HepG2 (cell line): ENCODE data around the gene KIF3A. TPM values are rescaled to one million over a fixed set of nuclear protein-coding genes. Genes with fewer than 3 reads are reported as not detected.

Experiments
- ATAC-seq: fragments of 200-7000 bp; cut with Tn5 transposase; 3 replicates; pipeline ENCODE4 v1.9.1; 2020; ENCODE audit warnings: mild to moderate bottlenecking, moderate library complexity
- BruUV-seq: library from RNA; stranded (reverse); fragments of 400-500 nt; replicated peaks from 2 replicates; lab custom pipeline; 2021; lab: Mats Ljungman, UMichigan
- CTCF ChIA-PET: fragments of 300-600 bp; formaldehyde crosslinking; extraction: SDS; loops from one replicate; lab custom pipeline; 2021; ENCODE audit warnings: low total read pairs, inconsistent platforms, low intra/inter-chr PET ratio; lab: Yijun Ruan, JAX
- POLR2A ChIA-PET: fragments of 350-600 bp; sonication (Branson Sonifier 250); formaldehyde crosslinking; loops from one replicate; lab custom pipeline; 2020; ENCODE audit warnings: antibody characterized with exemption, inconsistent platforms; lab: Yijun Ruan, JAX
- DNase-seq: peaks from one replicate; pipeline ENCODE4 v3.0.0-alpha.2; 2015; ENCODE audit warnings: low spot score
- FAIRE-seq: peaks from 3 replicates; lab custom pipeline; 2011; peaks lifted over from hg19 to GRCh38; lab: Jason Lieb, UNC
- H2AFZ ChIP-seq: one replicate; pipeline ENCODE4 v1.6.1; 2011; ENCODE audit warnings: low read length, inconsistent platforms
- H3K27ac ChIP-seq: fragments of 300-600 bp; 3 replicates; pipeline ENCODE4 v1.8.0; 2011; ENCODE audit warnings: mixed run types, mild to moderate bottlenecking, mixed read lengths, low read length, inconsistent platforms; ENCODE audit not compliant: insufficient read depth; ENCODE audit errors: extremely low read length
- H3K27me3 ChIP-seq, 2 experiments: fragments of 200-600 bp in 1 of 2; 2 replicates in 1 of 2; 3 replicates in 1 of 2; pipeline versions ENCODE4 v1.6.0 to v1.8.0; 2011; ENCODE audit warnings: low read length in 2 of 2, mild to moderate bottlenecking in 2 of 2, moderate library complexity in 2 of 2, inconsistent platforms in 1 of 2; ENCODE audit not compliant: insufficient read depth in 2 of 2, control insufficient read depth in 1 of 2
- H3K36me3 ChIP-seq, 2 experiments: fragments of 200-600 bp in 1 of 2; replicated peaks in 1 of 2; 2 replicates in 1 of 2; 3 replicates in 1 of 2; pipeline versions ENCODE4 v1.5.1 to v1.8.0; 2011; ENCODE audit warnings: low read length in 2 of 2, inconsistent platforms in 1 of 2; ENCODE audit not compliant: insufficient read depth in 2 of 2, control insufficient read depth in 1 of 2
- H3K4me1 ChIP-seq: 2 replicates; pipeline ENCODE4 v1.5.1; 2012; ENCODE audit warnings: low read length, inconsistent platforms; ENCODE audit not compliant: insufficient read depth
- H3K4me2 ChIP-seq: 2 replicates; pipeline ENCODE4 v1.6.0; 2011; ENCODE audit warnings: low read depth, low read length, inconsistent platforms
- H3K4me3 ChIP-seq, 3 experiments: fragments of 200-600 bp in 1 of 3; sonication (generic), shearing (Covaris generic) in 1 of 3; replicated peaks in 1 of 3; 2 replicates each; pipeline ENCODE4 v1.5.1; 2011 to 2016; ENCODE audit warnings: low read length in 3 of 3, inconsistent platforms in 2 of 3, low read depth in 2 of 3, mild to moderate bottlenecking in 2 of 3, control low read depth in 1 of 3, mixed read lengths in 1 of 3; ENCODE audit not compliant: insufficient read depth in 1 of 3
- H3K79me2 ChIP-seq: one replicate; pipeline ENCODE4 v1.6.1; 2011; ENCODE audit warnings: low read length, inconsistent platforms; ENCODE audit not compliant: insufficient read depth
- H3K9ac ChIP-seq: 2 replicates; pipeline ENCODE4 v1.6.0; 2011; ENCODE audit warnings: mild to moderate bottlenecking, low read depth, low read length, inconsistent platforms; ENCODE audit not compliant: insufficient read depth
- H3K9me3 ChIP-seq: 2 replicates; pipeline ENCODE4 v1.5.1; 2012; ENCODE audit warnings: mild to moderate bottlenecking, low read length
- H4K20me1 ChIP-seq: 2 replicates; pipeline ENCODE4 v1.6.0; 2011; ENCODE audit warnings: inconsistent platforms, mild to moderate bottlenecking, low read length, moderate library complexity; ENCODE audit not compliant: insufficient read depth
- MTF2 ChIP-seq: sonication (generic); formaldehyde crosslinking; IDR thresholded peaks from 2 replicates; pipeline ENCODE4 v1.5.0; 2020; ENCODE audit warnings: missing genetic modification reagents, borderline replicate concordance
- NFIB ChIP-seq: sonication (generic); formaldehyde crosslinking; IDR thresholded peaks from 2 replicates; pipeline ENCODE4 v1.9.0; 2021; ENCODE audit warnings: missing genetic modification reagents, mild to moderate bottlenecking, borderline replicate concordance
- ZNF468 ChIP-seq: sonication (generic); formaldehyde crosslinking; IDR thresholded peaks from 2 replicates; pipeline ENCODE4 v1.8.0; 2022; ENCODE audit warnings: mild to moderate bottlenecking, moderate library complexity, missing genetic modification reagents
- WGBS: methylation state at CpG from one replicate; pipeline ENCODE4 v1.1.6; 2017; ENCODE audit warnings: low lambda C conversion rate; 5-methylcytosine and 5-hydroxymethylcytosine counted together
- in situ Hi-C: cut with HindIII; loops from 2 replicates; pipeline ENCODE4 v1.10.0; 2017; ENCODE audit warnings: low pct_unique_long_range_greater_than_20kb; ENCODE audit not compliant: extremely low pct_ligation_motif_present
- intact Hi-C: fragments of 100-400 bp; cut with micrococcal nuclease; formaldehyde crosslinking; loops from one replicate; pipeline ENCODE4 v1.10.0; 2022; ENCODE audit not compliant: unreplicated experiment
- polyA plus RNA-seq, 8 experiments: library from polyadenylated mRNA; depleted of rRNA in 3 of 8; stranded (reverse) in 7 of 8; unstranded in 1 of 8; fragments of >200 nt; fragmentation: Illumina TruSeq in 4 of 8; extraction: Trizol in 4 of 8; gene quantifications; 2 replicates each; pipeline versions ENCODE4 v1.2.1 to v1.2.3, GENCODE V29; 2011 to 2016; ENCODE audit warnings: low read depth in 4 of 8, missing spikeins in 1 of 8, mixed read lengths in 1 of 8; ENCODE audit not compliant: insufficient read depth in 1 of 8
- total RNA-seq, 5 experiments: library from RNA; depleted of rRNA; stranded (reverse); fragments of >200 nt; fragmentation: Illumina TruSeq; extraction: Trizol; gene quantifications; 2 replicates each; pipeline ENCODE4 v1.2.3, GENCODE V29; 2016; ENCODE audit warnings: low read depth in 1 of 5

KIF3A gene
- total and polyA plus RNA-seq, 2 of the 13 experiments (the other 11 are each of a cell fraction or from before 2014, with no cell fraction given), result 2.3 to 8.4 TPM

DNA sequence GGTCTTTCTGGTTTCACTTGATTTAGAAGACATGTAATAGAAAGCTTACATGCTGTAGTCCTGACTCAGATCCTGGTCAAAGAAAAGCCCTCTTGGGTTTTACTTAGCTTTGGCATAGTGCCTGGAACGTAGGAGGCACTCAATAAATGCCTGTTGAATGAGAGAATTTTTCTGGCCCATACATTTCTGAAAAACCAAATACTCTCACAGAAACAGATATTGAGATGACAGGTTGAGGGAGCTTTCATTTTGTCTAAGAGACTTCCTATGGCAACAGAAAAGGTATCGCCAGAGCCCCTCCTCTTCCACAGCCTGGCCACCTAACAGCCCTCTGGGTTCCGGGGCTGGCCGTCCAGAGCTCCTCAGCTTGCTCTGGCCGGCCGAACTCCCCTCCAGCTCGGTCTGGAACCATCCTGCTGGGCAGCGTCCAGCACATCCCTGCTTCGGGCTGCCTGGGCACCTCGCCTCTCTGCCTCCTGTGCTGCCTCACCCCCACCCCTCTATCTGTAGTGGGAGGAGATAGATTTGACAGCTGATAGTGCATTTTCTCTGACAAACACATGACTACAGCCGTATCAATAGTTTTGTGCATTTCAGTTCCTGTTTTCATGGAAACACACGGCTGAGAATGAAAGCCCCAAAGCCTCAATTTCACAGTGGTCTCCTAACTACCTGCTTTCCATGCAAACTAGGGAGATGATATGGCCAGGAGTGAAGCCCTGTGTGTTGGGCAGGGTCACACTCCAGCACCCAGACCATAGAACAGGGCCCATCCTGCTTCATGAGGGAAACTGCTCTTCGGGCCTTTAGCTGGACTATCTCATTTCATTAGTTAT, 62.5 kb downstream of the KIF3A start:
- Histone ChIP-seq H3K4me1 (peaks cover 27% of the 10 kb centered on the region), H3K9me3 (no peaks in the 10 kb centered on the region)
- no peak for FAIRE-seq
- in situ Hi-C loops, result loop anchor here (25.0 kb wide), 1 partner anchor 288 kb away; no protein-coding TSS in a partner anchor
- no peak for TF ChIP-seq NFIB (CRISPR knock-in tag)
- 0 out of 2 replicates have a peak, but pooled peaks have one; percentile 33 for TF ChIP-seq MTF2 (CRISPR knock-in tag)
- TF ChIP-seq, all 625 proteins: peak for 1
- Histone ChIP-seq H2AFZ (peak overlapping the region; percentile 72), H4K20me1 (no peaks in the 10 kb centered on the region), H3K9ac (no peak overlapping the region; the same call in 1 of the 2 replicates), H3K79me2 (no peaks in the 10 kb centered on the region), H3K27me3 (peaks cover 1 to 11% of the 10 kb centered on the region in 2 experiments; a peak in 3 of 5 replicates), H3K27ac (no peak overlapping the region), H3K36me3 (no peaks in the 10 kb centered on the region), H3K4me3 (peak overlapping the region in 2 of 3 experiments; percentile 23 to 36; a peak in 3 of 6 replicates), H3K4me2 (peak overlapping the region; percentile 73)
- intact Hi-C loops, result loop anchor here (5.0 to 10.0 kb wide), 2 partner anchors 60 to 288 kb away; no protein-coding TSS in a partner anchor
- DNase-seq (peak; percentile 24), ATAC-seq (peak; percentile 73)
- CTCF ChIA-PET, result no interaction called here
- POLR2A ChIA-PET, result no interaction called here
- WGBS, result 8% methylated on average over 12 of the region's 13 CpGs
- no TSS peak for BruUV-seq

DNA sequence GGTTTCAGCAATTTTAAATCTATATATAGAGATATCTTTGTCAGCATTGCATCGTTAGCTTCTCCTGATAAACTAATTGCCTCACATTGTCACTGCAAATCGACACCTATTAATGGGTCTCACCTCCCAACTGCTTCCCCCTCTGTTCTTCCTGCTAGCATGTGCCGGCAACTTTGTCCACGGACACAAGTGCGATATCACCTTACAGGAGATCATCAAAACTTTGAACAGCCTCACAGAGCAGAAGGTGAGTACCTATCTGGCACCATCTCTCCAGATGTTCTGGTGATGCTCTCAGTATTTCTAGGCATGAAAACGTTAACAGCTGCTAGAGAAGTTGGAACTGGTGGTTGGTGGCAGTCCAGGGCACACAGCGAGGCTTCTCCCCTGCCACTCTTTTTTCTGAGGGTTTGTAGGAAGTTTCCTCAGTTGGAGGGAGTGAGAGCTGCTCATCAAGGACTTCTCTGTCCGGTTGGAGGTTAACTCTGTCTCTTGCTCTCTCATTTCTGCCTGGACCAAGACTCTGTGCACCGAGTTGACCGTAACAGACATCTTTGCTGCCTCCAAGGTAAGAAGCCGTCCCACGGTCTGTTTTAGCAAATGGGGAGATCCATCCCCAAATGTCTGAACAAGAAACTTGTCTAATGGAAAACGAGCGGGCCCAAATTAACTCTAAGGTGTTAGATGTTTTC, 63.3 kb downstream of the KIF3A start, which contains the start of gene IL4:
IL4 (plus strand) TSS at position 51 of the 692 bp plus-strand sequence; CDS start at position 113, 62 bp downstream.
- in situ Hi-C loops, result loop anchor here (25.0 kb wide), 1 partner anchor 287 kb away; no protein-coding TSS in a partner anchor
- BruUV-seq, result no TSS peak
- Histone ChIP-seq H3K4me1 (peaks cover 35% of the 10 kb centered on the region), H3K27ac (no peak within 1 kb of the TSS), H3K36me3 (no peaks in the 10 kb centered on the region), H4K20me1 (no peaks in the 10 kb centered on the region), H3K4me2 (peak within 1 kb of the TSS; percentile 73), H3K4me3 (peak within 1 kb of the TSS in 2 of 3 experiments; percentile 23 to 36; a peak in 3 of 6 replicates), H3K79me2 (no peaks in the 10 kb centered on the region)
- 57% methylated on average over 14 of the region's 14 CpGs for WGBS
- no peak for FAIRE-seq
- CTCF ChIA-PET, result no interaction called here
- intact Hi-C loops, result loop anchor here (10.0 kb wide), 1 partner anchor 59 kb away; no protein-coding TSS in a partner anchor
- TF ChIP-seq ZNF468 (CRISPR knock-in tag), result no peak
- TF ChIP-seq, all 625 proteins: peak for 0
- H3K27me3 ChIP-seq, result peaks cover 1 to 17% of the 10 kb centered on the region in 2 experiments; a peak in 4 of 5 replicates
- H3K9me3 ChIP-seq, result no peaks in the 10 kb centered on the region
- no peak within 1 kb of the TSS for H2AFZ ChIP-seq
- DNase-seq (no peak), ATAC-seq (no peak)
- H3K9ac ChIP-seq, result no peak within 1 kb of the TSS; the same call in 1 of the 2 replicates
- POLR2A ChIA-PET, result interaction anchor here (1.2 kb wide), 1 partner anchor 133 kb away, joined by 3 read pairs; no protein-coding TSS in a partner anchor
